ENCODE results near the gene GRIN1. TPM values are rescaled to one million over a fixed set of nuclear protein-coding genes. Genes with fewer than 3 reads are reported as not detected.

The GRIN1 gene
- total and polyA plus RNA-seq, 2 donors (not counting 3 experiments of a cell fraction or from before 2014, with no cell fraction given), result not detected

DNA sequence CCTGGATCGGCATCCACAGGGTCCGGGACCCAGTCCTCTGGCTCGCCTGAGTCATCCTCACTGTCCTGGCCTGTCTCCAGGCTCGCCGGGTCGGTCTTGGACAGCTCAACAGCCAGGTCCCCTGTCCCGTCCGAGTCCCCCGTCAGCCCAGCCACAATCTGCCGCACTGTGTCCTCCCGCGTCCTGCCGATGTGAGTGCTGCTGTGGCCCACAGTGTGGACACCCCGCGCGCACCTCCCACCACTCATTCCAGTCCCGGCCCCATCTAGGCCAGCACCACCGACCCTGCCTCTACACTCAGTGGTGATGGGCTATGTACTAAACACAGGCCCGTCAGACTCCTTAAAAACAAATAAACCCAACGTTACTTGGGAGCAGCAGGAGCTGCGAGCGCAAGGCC is 42.7 kb downstream of the GRIN1 start:
- no peak overlapping the region for H3K4me2 ChIP-seq (ENCODE audit: insufficient read depth, low read length)
- no peaks in the 10 kb centered on the region for H4K20me1 ChIP-seq (replicated peaks; ENCODE audit: control insufficient read depth, extremely low read depth, insufficient read depth, low read length)
- no peaks in the 10 kb centered on the region for H3K27me3 ChIP-seq (ENCODE audit: control insufficient read depth in 2 of 2, insufficient read depth in 2 of 2, low read length in 2 of 2)
- no peaks in the 10 kb centered on the region for H3K9me3 ChIP-seq (replicated peaks; ENCODE audit: control insufficient read depth, insufficient read depth, low read length)
- H3K4me3 ChIP-seq (replicated peaks in 1 of 3; ENCODE audit: insufficient read depth in 1 of 3, low read depth in 1 of 3, low read length in 3 of 3), result no peak overlapping the region
- DNase-seq (ENCODE audit: low read depth, low spot score) (no peak), FAIRE-seq (no peak)
- peaks cover 6% of the 10 kb centered on the region for H3K4me1 ChIP-seq (ENCODE audit: control insufficient read depth, extremely low read depth, insufficient read depth, low read length)
- peaks cover 7% of the 10 kb centered on the region for H3K79me2 ChIP-seq (ENCODE audit: control insufficient read depth, insufficient read depth, low read length)
- dilution Hi-C loops (cut with MboI; ENCODE audit: extremely low pct_ligation_motif_present, low sequenced_read_pairs) (no loop called here), intact Hi-C loops (cut with micrococcal nuclease) (no loop called here)
- TF ChIP-seq, protein P1, sequence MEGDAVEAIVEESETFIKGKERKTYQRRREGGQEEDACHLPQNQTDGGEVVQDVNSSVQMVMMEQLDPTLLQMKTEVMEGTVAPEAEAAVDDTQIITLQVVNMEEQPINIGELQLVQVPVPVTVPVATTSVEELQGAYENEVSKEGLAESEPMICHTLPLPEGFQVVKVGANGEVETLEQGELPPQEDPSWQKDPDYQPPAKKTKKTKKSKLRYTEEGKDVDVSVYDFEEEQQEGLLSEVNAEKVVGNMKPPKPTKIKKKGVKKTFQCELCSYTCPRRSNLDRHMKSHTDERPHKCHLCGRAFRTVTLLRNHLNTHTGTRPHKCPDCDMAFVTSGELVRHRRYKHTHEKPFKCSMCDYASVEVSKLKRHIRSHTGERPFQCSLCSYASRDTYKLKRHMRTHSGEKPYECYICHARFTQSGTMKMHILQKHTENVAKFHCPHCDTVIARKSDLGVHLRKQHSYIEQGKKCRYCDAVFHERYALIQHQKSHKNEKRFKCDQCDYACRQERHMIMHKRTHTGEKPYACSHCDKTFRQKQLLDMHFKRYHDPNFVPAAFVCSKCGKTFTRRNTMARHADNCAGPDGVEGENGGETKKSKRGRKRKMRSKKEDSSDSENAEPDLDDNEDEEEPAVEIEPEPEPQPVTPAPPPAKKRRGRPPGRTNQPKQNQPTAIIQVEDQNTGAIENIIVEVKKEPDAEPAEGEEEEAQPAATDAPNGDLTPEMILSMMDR (IDR thresholded peaks at IDR 0.05; ENCODE audit: extremely low read depth in 1 of 2, insufficient read depth in 1 of 2, low read depth in 1 of 2, low read length in 2 of 2), result no peak
- TF ChIP-seq JUN (IDR thresholded peaks at IDR 0.05; ENCODE audit: borderline replicate concordance, insufficient read depth, insufficient read length, low read depth), result no peak
- TF ChIP-seq, protein P2, sequence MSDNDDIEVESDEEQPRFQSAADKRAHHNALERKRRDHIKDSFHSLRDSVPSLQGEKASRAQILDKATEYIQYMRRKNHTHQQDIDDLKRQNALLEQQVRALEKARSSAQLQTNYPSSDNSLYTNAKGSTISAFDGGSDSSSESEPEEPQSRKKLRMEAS (IDR thresholded peaks at IDR 0.05; ENCODE audit: insufficient read depth, insufficient read length), result no peak
- TF ChIP-seq FOS (IDR thresholded peaks at IDR 0.05; ENCODE audit: borderline replicate concordance, insufficient read depth, low read length), result no peak
- no peak for TF ChIP-seq EZH2 (IDR thresholded peaks at IDR 0.05; ENCODE audit: borderline replicate concordance, low read depth, low read length, severe bottlenecking)
- no peak for TF ChIP-seq GATA2 (IDR thresholded peaks at IDR 0.05; ENCODE audit: insufficient read depth, insufficient read length, low read depth, low read length)
- TF ChIP-seq POLR2A (IDR thresholded peaks at IDR 0.05; ENCODE audit: low read depth, low read length), result no peak
- no peak for TF ChIP-seq MYC (IDR thresholded peaks at IDR 0.05; ENCODE audit: low read depth, low read length)
- TF ChIP-seq POLR2AphosphoS5 (IDR thresholded peaks at IDR 0.05; ENCODE audit: insufficient read depth, low read depth, low read length), result no peak
- H3K36me3 ChIP-seq (ENCODE audit: control insufficient read depth in 2 of 2, extremely low read depth in 1 of 2, insufficient read depth in 2 of 2, low read length in 2 of 2), result peaks cover 0 to 56% of the 10 kb centered on the region in 2 experiments
- no peak overlapping the region for H3K9ac ChIP-seq (replicated peaks; ENCODE audit: extremely low read depth, insufficient read depth, low read length)
- POLR2A ChIA-PET, result no interaction called here
- CTCF ChIA-PET, result interaction anchor here (1.4 kb wide), 1 partner anchor 55 kb away, joined by 5 read pairs; no protein-coding TSS in a partner anchor
- H3K9me1 ChIP-seq (replicated peaks; ENCODE audit: control insufficient read depth, extremely low read depth, insufficient read depth, low read length), result no peaks in the 10 kb centered on the region
- H2AFZ ChIP-seq (ENCODE audit: low read depth, low read length), result no peak overlapping the region
- BruUV-seq (replicated peaks), result no TSS peak
- H3K27ac ChIP-seq (ENCODE audit: insufficient read depth, low read depth, low read length), result no peak overlapping the region
